ENCODE data around the gene AZIN2. TPM values are rescaled to one million over a fixed set of nuclear protein-coding genes. Genes with fewer than 3 reads are reported as not detected.

The AZIN2 gene
- total and polyA plus RNA-seq, 2 of the 13 experiments (the other 11 are each of a cell fraction or from before 2014, with no cell fraction given), result 1.7 to 3.5 TPM

DNA sequence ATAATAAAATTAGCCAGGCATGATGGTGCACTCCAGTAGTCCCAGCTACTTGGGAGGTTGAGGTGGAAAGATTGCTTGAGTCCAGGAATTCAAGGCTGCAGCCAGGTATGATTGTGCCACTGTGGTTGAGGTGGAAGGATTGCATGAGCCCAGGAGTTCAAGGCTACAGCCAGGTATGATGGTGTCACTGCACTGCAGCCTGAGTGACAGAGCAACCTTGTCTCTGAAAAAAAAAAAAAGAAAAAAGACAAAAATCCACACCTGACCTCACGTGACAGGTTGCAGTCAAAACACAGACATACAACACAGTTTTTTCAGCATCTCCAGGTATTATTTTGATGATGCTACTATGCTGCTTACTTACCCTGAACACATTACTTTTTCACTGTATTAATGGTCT, 39.9 kb upstream of the AZIN2 start (continued):
- TF ChIP-seq REPIN1 (CRISPR knock-in tag; IDR thresholded peaks at IDR 0.05; ENCODE audit: borderline replicate concordance, low read depth), result no peak
- TF ChIP-seq ZSCAN20 (CRISPR knock-in tag; IDR thresholded peaks at IDR 0.05; ENCODE audit: borderline replicate concordance), result no peak
- TF ChIP-seq NR1H2 (CRISPR knock-in tag; IDR thresholded peaks at IDR 0.05; ENCODE audit: borderline replicate concordance, low read depth), result no peak
- no peak for TF ChIP-seq SOX5 (CRISPR knock-in tag; IDR thresholded peaks at IDR 0.05; ENCODE audit: borderline replicate concordance)
- TF ChIP-seq ZNF136 (CRISPR knock-in tag; IDR thresholded peaks at IDR 0.05; ENCODE audit: low read depth), result no peak
- no peak for TF ChIP-seq REL (CRISPR knock-in tag; conservative IDR thresholded peaks at IDR 0.05)
- TF ChIP-seq MTF2 (CRISPR knock-in tag; IDR thresholded peaks at IDR 0.05; ENCODE audit: borderline replicate concordance), result no peak
- TF ChIP-seq RARA (CRISPR knock-in tag; IDR thresholded peaks at IDR 0.05), result 0 out of 2 replicates have a peak, but pooled peaks have one; percentile 42
- no peak for TF ChIP-seq ZNF709 (CRISPR knock-in tag; IDR thresholded peaks at IDR 0.05)
- no peak for TF ChIP-seq NAIF1 (CRISPR knock-in tag; IDR thresholded peaks at IDR 0.05; ENCODE audit: borderline replicate concordance)
- 0 out of 2 replicates have a peak, but pooled peaks have one; percentile 29 for TF ChIP-seq TBX2 (CRISPR knock-in tag; IDR thresholded peaks at IDR 0.05; ENCODE audit: borderline replicate concordance)
- TF ChIP-seq NR2F6 (IDR thresholded peaks at IDR 0.05), result no peak
- TF ChIP-seq NR2F6 (CRISPR knock-in tag; IDR thresholded peaks at IDR 0.05), result peak; percentile 10; the same call in 1 of the 2 replicates
- TF ChIP-seq ZNF549 (CRISPR knock-in tag; IDR thresholded peaks at IDR 0.05), result no peak
- TF ChIP-seq, protein P1, sequence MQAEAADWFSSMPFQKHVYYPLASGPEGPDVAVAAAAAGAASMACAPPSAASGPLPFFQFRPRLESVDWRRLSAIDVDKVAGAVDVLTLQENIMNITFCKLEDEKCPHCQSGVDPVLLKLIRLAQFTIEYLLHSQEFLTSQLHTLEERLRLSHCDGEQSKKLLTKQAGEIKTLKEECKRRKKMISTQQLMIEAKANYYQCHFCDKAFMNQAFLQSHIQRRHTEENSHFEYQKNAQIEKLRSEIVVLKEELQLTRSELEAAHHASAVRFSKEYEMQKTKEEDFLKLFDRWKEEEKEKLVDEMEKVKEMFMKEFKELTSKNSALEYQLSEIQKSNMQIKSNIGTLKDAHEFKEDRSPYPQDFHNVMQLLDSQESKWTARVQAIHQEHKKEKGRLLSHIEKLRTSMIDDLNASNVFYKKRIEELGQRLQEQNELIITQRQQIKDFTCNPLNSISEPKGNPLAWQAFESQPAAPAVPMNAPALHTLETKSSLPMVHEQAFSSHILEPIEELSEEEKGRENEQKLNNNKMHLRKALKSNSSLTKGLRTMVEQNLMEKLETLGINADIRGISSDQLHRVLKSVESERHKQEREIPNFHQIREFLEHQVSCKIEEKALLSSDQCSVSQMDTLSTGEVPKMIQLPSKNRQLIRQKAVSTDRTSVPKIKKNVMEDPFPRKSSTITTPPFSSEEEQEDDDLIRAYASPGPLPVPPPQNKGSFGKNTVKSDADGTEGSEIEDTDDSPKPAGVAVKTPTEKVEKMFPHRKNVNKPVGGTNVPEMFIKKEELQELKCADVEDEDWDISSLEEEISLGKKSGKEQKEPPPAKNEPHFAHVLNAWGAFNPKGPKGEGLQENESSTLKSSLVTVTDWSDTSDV (CRISPR knock-in tag; IDR thresholded peaks at IDR 0.05), result no peak
- TF ChIP-seq REXO4 (CRISPR knock-in tag; IDR thresholded peaks at IDR 0.05; ENCODE audit: borderline replicate concordance), result no peak
- TF ChIP-seq, protein P2, sequence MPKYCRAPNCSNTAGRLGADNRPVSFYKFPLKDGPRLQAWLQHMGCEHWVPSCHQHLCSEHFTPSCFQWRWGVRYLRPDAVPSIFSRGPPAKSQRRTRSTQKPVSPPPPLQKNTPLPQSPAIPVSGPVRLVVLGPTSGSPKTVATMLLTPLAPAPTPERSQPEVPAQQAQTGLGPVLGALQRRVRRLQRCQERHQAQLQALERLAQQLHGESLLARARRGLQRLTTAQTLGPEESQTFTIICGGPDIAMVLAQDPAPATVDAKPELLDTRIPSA (CRISPR knock-in tag; IDR thresholded peaks at IDR 0.05; ENCODE audit: borderline replicate concordance), result no peak
- TF ChIP-seq ZNF274 (CRISPR knock-in tag; IDR thresholded peaks at IDR 0.05), result no peak
- no peak for TF ChIP-seq ZNF383 (CRISPR knock-in tag; IDR thresholded peaks at IDR 0.05; ENCODE audit: borderline replicate concordance)
- TF ChIP-seq GTF2F1 (IDR thresholded peaks at IDR 0.05; ENCODE audit: low read length), result no peak
- no peak for TF ChIP-seq FOXK1 (CRISPR knock-in tag; IDR thresholded peaks at IDR 0.05; ENCODE audit: borderline replicate concordance, low read depth)
- TF ChIP-seq ZFP37 (CRISPR knock-in tag; IDR thresholded peaks at IDR 0.05; ENCODE audit: borderline replicate concordance), result no peak
- 0 out of 2 replicates have a peak, but pooled peaks have one; percentile 35 for TF ChIP-seq ZNF644 (CRISPR knock-in tag; IDR thresholded peaks at IDR 0.05; ENCODE audit: low read depth)
- no peak for TF ChIP-seq ZSCAN29 (CRISPR knock-in tag; conservative IDR thresholded peaks at IDR 0.05)
- TF ChIP-seq CEBPB (IDR thresholded peaks at IDR 0.05; ENCODE audit: borderline replicate concordance, low read depth, low read length), result peak; percentile 40; the same call in 1 of the 2 replicates
- TF ChIP-seq CBX5 (CRISPR knock-in tag; IDR thresholded peaks at IDR 0.05; ENCODE audit: borderline replicate concordance), result no peak; the same call in 1 of the 2 replicates
- no peak for TF ChIP-seq MIER3 (CRISPR knock-in tag; IDR thresholded peaks at IDR 0.05; ENCODE audit: borderline replicate concordance)
- TF ChIP-seq KDM2A (CRISPR knock-in tag; IDR thresholded peaks at IDR 0.05; ENCODE audit: borderline replicate concordance, low read depth), result no peak
- TF ChIP-seq ZNF496 (CRISPR knock-in tag; IDR thresholded peaks at IDR 0.05; ENCODE audit: insufficient replicate concordance), result no peak
- TF ChIP-seq ZFAT (CRISPR knock-in tag; conservative IDR thresholded peaks at IDR 0.05), result no peak

All from HepG2 (cell line).